Fibroblast of lung (primary cell): ENCODE data around the gene ROMO1. TPM values are rescaled to one million over a fixed set of nuclear protein-coding genes. Genes with fewer than 3 reads are reported as not detected.

Source experiments
- DNase-seq, 2 donors: peaks; one replicate each; pipeline versions ENCODE4 v3.0.0 to v3.0.0-alpha.2; 2010; ENCODE audit warnings: low read depth in 2 of 2
- H2AFZ ChIP-seq: 2 replicates; pipeline ENCODE4 v1.5.1; 2012; ENCODE audit warnings: low read length, control low read depth, inconsistent platforms
- H3K27ac ChIP-seq: 2 replicates; pipeline ENCODE4 v1.5.1; 2011; ENCODE audit warnings: low read length, control low read depth; ENCODE audit not compliant: insufficient read depth
- H3K27me3 ChIP-seq: 2 replicates; pipeline ENCODE4 v1.5.1; 2011; ENCODE audit warnings: mild to moderate bottlenecking, low read length; ENCODE audit not compliant: control insufficient read depth, insufficient read depth
- H3K36me3 ChIP-seq: 2 replicates; pipeline ENCODE4 v1.5.1; 2011; ENCODE audit warnings: low read length; ENCODE audit not compliant: control insufficient read depth, insufficient read depth
- H3K4me1 ChIP-seq: 2 replicates; pipeline ENCODE4 v1.5.1; 2011; ENCODE audit warnings: low read length; ENCODE audit not compliant: control insufficient read depth, insufficient read depth; ENCODE audit errors: extremely low read depth
- H3K4me2 ChIP-seq: 2 replicates; pipeline ENCODE4 v1.5.1; 2011; ENCODE audit warnings: low read length, control low read depth; ENCODE audit not compliant: insufficient read depth; ENCODE audit errors: extremely low read depth
- H3K4me3 ChIP-seq, 4 experiments: fragments of 200-600 bp in 1 of 4; sonication (generic) in 1 of 4; replicated peaks in 1 of 4; 2 replicates each; pipeline ENCODE4 v1.5.1; 2011 to 2016; ENCODE audit warnings: low read length in 4 of 4, low read depth in 3 of 4, mild to moderate bottlenecking in 3 of 4, control low read depth in 2 of 4, inconsistent platforms in 1 of 4, mixed read lengths in 1 of 4; ENCODE audit not compliant: insufficient read depth in 1 of 4; ENCODE audit errors: control extremely low read depth in 1 of 4
- H3K79me2 ChIP-seq: 2 replicates; pipeline ENCODE4 v1.5.1; 2012; ENCODE audit warnings: mild to moderate bottlenecking, low read length, inconsistent platforms; ENCODE audit not compliant: control insufficient read depth, insufficient read depth
- H3K9ac ChIP-seq: 2 replicates; pipeline ENCODE4 v1.5.1; 2011; ENCODE audit warnings: mild to moderate bottlenecking, low read length, control low read depth; ENCODE audit not compliant: insufficient read depth
- H3K9me3 ChIP-seq: 2 replicates; pipeline ENCODE4 v1.5.1; 2012; ENCODE audit warnings: low read depth, low read length; ENCODE audit not compliant: control insufficient read depth, insufficient read depth
- H4K20me1 ChIP-seq: 2 replicates; pipeline ENCODE4 v1.5.1; 2011; ENCODE audit warnings: low read length; ENCODE audit not compliant: control insufficient read depth, insufficient read depth; ENCODE audit errors: extremely low read depth
- CTCF ChIP-seq, 2 donors: IDR thresholded peaks in 1 of 2; conservative IDR thresholded peaks in 1 of 2; 1 replicate in 1 of 2; 2 replicates in 1 of 2; pipeline ENCODE4 v1.5.1; 2011 to 2012; ENCODE audit warnings: low read length in 2 of 2, control low read depth in 1 of 2, inconsistent platforms in 1 of 2, low read depth in 1 of 2, mild to moderate bottlenecking in 1 of 2
- EZH2 ChIP-seq: IDR thresholded peaks from 2 replicates; pipeline ENCODE4 v1.5.1; 2012; ENCODE audit warnings: low read length, control low read depth, mild to moderate bottlenecking; ENCODE audit errors: missing control alignments
- polyA plus RNA-seq, 2 donors: library from polyadenylated mRNA; depleted of rRNA in 1 of 2; stranded (reverse) in 1 of 2; unstranded in 1 of 2; fragments of >200 nt; gene quantifications; 2 replicates each; pipeline ENCODE4 v1.2.1, GENCODE V29; 2011 to 2012; ENCODE audit warnings: missing spikeins in 1 of 2
- total RNA-seq: library from RNA; depleted of rRNA; stranded (reverse); fragments of >200 nt; gene quantifications from 2 replicates; pipeline ENCODE4 v1.2.1, GENCODE V29; 2014

Gene ROMO1
- total and polyA plus RNA-seq, 2 donors (not counting 1 experiment from before 2014, with no cell fraction given), result 205 to 239 TPM

GRCh38 chr20:35734777-35735649 lies 35.8 kb downstream of the ROMO1 start:
- Histone ChIP-seq H3K27me3 (no peaks in the 10 kb centered on the region), H3K9ac (no peak overlapping the region), H3K27ac (no peak overlapping the region), H4K20me1 (peaks cover 9% of the 10 kb centered on the region), H3K36me3 (peaks cover 25% of the 10 kb centered on the region), H3K9me3 (no peaks in the 10 kb centered on the region), H3K4me1 (peaks cover 4% of the 10 kb centered on the region), H3K79me2 (peaks cover 99% of the 10 kb centered on the region), H3K4me2 (no peak overlapping the region), H2AFZ (no peak overlapping the region), H3K4me3 (peak overlapping the region in 1 of 4 experiments; percentile 14)
- no peak for DNase-seq
- TF ChIP-seq CTCF (conservative IDR thresholded peaks at IDR 0.05 in 1 of 2, IDR thresholded peaks at IDR 0.05 in 1 of 2; ENCODE audit: low read depth in 1 of 2, low read length in 2 of 2) (no peak), EZH2 (no peak)

- no peaks in the 10 kb centered on the region for H3K27me3 ChIP-seq
- peak overlapping the region; percentile 66 for H3K4me2 ChIP-seq
- no peaks in the 10 kb centered on the region for H3K9me3 ChIP-seq
- peaks cover 10% of the 10 kb centered on the region for H4K20me1 ChIP-seq
- TF ChIP-seq EZH2, result no peak
- no peak overlapping the region for H2AFZ ChIP-seq
- peaks cover 99% of the 10 kb centered on the region for H3K79me2 ChIP-seq
- peak overlapping the region in 3 of 4 experiments; percentile 2 to 19 (median 6) for H3K4me3 ChIP-seq
- no peak overlapping the region for H3K27ac ChIP-seq
- no peak for DNase-seq
- H3K36me3 ChIP-seq, result peaks cover 22% of the 10 kb centered on the region
- H3K4me1 ChIP-seq, result peaks cover 4% of the 10 kb centered on the region
- no peak overlapping the region for H3K9ac ChIP-seq
These were observed 36.7 kb downstream of the ROMO1 start for GRCh38 chr20:35735826-35736470.

GRCh38 chr20:35737865-35738333 lies 38.7 kb downstream of the ROMO1 start:
- H3K4me2 ChIP-seq, result peak overlapping the region; percentile 6
- peaks cover 93% of the 10 kb centered on the region for H3K79me2 ChIP-seq
- H2AFZ ChIP-seq, result no peak overlapping the region
- DNase-seq, result no peak
- no peak overlapping the region for H3K27ac ChIP-seq
- peaks cover 18% of the 10 kb centered on the region for H3K36me3 ChIP-seq
- no peak overlapping the region for H3K4me3 ChIP-seq
- TF ChIP-seq CTCF (conservative IDR thresholded peaks at IDR 0.05 in 1 of 2, IDR thresholded peaks at IDR 0.05 in 1 of 2; ENCODE audit: low read depth in 1 of 2, low read length in 2 of 2) (no peak), EZH2 (no peak)
- no peak overlapping the region for H3K9ac ChIP-seq
- peaks cover 4% of the 10 kb centered on the region for H3K4me1 ChIP-seq
- H3K9me3 ChIP-seq, result no peaks in the 10 kb centered on the region
- no peaks in the 10 kb centered on the region for H3K27me3 ChIP-seq
- peaks cover 10% of the 10 kb centered on the region for H4K20me1 ChIP-seq
